ENCODE results near the gene ACER3. TPM values are rescaled to one million over a fixed set of nuclear protein-coding genes. Genes with fewer than 3 reads are reported as not detected.
A peak's percentile ranks its signal among the peaks of the same experiment; 100 is the strongest.

ACER3 gene
- total and polyA plus RNA-seq, 8 donors, result 2.0 to 13.2 (median 5.9) TPM

DNA sequence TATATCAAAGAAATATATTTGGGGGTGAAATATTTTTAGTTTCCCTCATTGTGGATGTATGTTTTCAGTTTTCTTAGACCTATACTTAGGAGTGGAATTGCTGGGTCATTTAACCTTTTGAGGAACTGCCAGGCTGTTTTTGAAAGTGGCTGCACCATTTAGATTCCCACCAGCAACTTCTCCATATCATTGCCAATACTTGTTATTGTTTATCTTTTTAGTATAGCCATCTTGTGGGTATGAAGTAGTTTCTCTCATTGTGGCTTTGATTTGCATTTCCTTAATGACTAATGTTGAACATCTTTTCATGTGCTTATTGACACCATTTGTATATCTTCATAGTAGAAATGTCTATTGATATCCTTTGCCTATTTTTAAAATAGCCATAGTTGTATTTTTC, 111.3 kb downstream of the ACER3 start:
- no peak for TF ChIP-seq CTCF (IDR thresholded peaks at IDR 0.05)
- DNase-seq (no peak), FAIRE-seq (no peak), ATAC-seq (no peak)
- Histone ChIP-seq H3K4me1 (no peaks in the 10 kb centered on the region), H3K9me3 (no peaks in the 10 kb centered on the region), H3K27me3 (no peaks in the 10 kb centered on the region), H3K27ac (no peak overlapping the region), H3K4me3 (no peak overlapping the region), H3K36me3 (no peaks in the 10 kb centered on the region)
- intact Hi-C loops (cut with DNase I), result no loop called here

DNA sequence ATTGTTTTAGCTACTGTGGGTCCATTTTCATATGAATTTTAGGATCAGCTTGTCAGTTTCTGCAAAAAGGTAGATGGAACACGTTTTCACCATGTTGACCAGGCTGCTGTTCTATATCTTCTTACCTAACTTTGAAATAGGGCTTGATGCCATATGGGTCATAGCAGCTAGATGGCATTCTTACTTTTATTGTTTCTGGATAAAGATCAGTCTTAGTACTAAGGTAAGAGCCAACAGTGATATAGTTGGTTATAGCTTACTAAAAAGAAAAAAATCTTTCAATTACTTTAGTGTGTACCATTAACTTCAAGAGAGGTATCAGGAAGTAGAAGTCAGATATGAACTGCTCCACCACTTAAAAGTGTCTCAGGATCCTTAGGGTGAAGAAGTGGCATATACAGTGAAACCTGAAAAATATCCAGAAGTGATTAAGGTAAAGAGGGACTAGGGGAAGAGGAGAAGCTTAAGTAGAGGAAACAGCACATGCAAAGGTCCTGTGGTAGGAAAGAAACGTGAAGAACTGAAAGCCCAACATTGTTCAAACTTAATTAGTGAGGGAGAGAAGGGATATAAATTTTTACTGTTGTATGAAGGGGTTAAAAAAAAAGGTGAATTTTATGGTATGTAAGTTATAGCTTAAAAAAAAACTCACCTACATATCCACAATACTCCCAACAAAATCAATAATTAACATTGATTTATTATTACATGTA, 113.6 kb downstream of the ACER3 start:
- no peak overlapping the region for H3K4me3 ChIP-seq
- H3K36me3 ChIP-seq, result no peaks in the 10 kb centered on the region
- TF ChIP-seq CTCF (IDR thresholded peaks at IDR 0.05), result no peak
- DNase-seq, result no peak
- no peak for FAIRE-seq
- H3K27me3 ChIP-seq, result no peaks in the 10 kb centered on the region
- no peaks in the 10 kb centered on the region for H3K4me1 ChIP-seq
- H3K27ac ChIP-seq, result no peak overlapping the region
- no peaks in the 10 kb centered on the region for H3K9me3 ChIP-seq
- ATAC-seq, result no peak
- 39 to 64% methylated on average over 2 of the region's 2 CpGs for WGBS, 2 donors
- intact Hi-C loops (cut with DNase I), result no loop called here

GRCh38 chr11:76975513-76975912, 114.8 kb downstream of the ACER3 start:
- H3K27ac ChIP-seq, result no peak overlapping the region
- no peak for TF ChIP-seq CTCF (IDR thresholded peaks at IDR 0.05)
- ATAC-seq, result no peak
- H3K4me1 ChIP-seq, result no peaks in the 10 kb centered on the region
- no peak overlapping the region for H3K4me3 ChIP-seq
- no peaks in the 10 kb centered on the region for H3K9me3 ChIP-seq
- intact Hi-C loops (cut with DNase I), result no loop called here
- DNase-seq, result no peak
- FAIRE-seq, result no peak
- no peaks in the 10 kb centered on the region for H3K36me3 ChIP-seq
- H3K27me3 ChIP-seq, result no peaks in the 10 kb centered on the region

GRCh38 chr11:76977791-76978190, 117.1 kb downstream of the ACER3 start:
- no peaks in the 10 kb centered on the region for H3K27me3 ChIP-seq
- TF ChIP-seq CTCF (IDR thresholded peaks at IDR 0.05), result no peak
- no peak overlapping the region for H3K27ac ChIP-seq
- no peaks in the 10 kb centered on the region for H3K9me3 ChIP-seq
- no peaks in the 10 kb centered on the region for H3K36me3 ChIP-seq
- no peak overlapping the region for H3K4me3 ChIP-seq
- no peaks in the 10 kb centered on the region for H3K4me1 ChIP-seq
- DNase-seq (peak in 1 of 6 donors; percentile 52), FAIRE-seq (no peak), ATAC-seq (no peak)
- intact Hi-C loops (cut with DNase I), result no loop called here
- WGBS, 2 donors, result 99 to 100% methylated on average over 8 of the region's 8 CpGs

- no peak for ATAC-seq
- 96 to 98% methylated on average over 4 of the region's 4 CpGs for WGBS, 2 donors
- no peaks in the 10 kb centered on the region for H3K36me3 ChIP-seq
- no peak overlapping the region for H3K27ac ChIP-seq
- no peaks in the 10 kb centered on the region for H3K4me1 ChIP-seq
- intact Hi-C loops (cut with DNase I), result no loop called here
- no peaks in the 10 kb centered on the region for H3K27me3 ChIP-seq
- no peak for FAIRE-seq
- no peaks in the 10 kb centered on the region for H3K9me3 ChIP-seq
- no peak for DNase-seq
- TF ChIP-seq CTCF (IDR thresholded peaks at IDR 0.05), result no peak
- H3K4me3 ChIP-seq, result no peak overlapping the region
Measured at GRCh38 chr11:76978239-76978638, 117.5 kb downstream of the ACER3 start.
